HG02970 (cell line): ENCODE data around the gene DRAM2.
A peak's percentile ranks its signal among the peaks of the same experiment; 100 is the strongest.
"Not testable (repeated sequence)": the region's sequence is repeated elsewhere in the genome, so short reads cannot be mapped to it uniquely, and the experiment has no call there.

Experiments used
- ATAC-seq: cut with Tn5 transposase; IDR thresholded peaks from one replicate; pipeline ENCODE4 v1.9.1; 2021; ENCODE audit warnings: mild to moderate bottlenecking, moderate library complexity, moderate number of reproducible peaks; ENCODE audit not compliant: unreplicated experiment, low FRiP score

The DRAM2 gene

DNA sequence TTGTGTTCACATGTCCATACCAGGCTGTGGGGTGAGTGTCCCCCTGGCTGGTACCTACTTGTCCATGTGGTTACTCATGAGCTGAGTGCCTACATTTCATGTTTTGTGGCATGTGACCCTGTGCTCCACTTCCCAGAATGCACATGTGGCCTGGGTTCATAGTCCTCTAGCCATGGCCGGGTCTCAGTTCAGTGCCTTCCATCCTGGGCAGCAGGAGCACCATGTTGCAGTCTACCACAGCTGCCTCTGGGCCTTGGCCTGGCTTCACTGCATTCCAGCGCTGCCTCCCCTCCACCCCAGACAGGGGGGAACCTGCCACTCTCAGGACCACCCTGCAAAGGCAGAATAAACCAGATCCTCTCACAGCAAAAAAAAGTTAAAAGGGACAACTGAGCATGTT, 5.6 kb upstream of the DRAM2 start:
- no peak for ATAC-seq

DNA sequence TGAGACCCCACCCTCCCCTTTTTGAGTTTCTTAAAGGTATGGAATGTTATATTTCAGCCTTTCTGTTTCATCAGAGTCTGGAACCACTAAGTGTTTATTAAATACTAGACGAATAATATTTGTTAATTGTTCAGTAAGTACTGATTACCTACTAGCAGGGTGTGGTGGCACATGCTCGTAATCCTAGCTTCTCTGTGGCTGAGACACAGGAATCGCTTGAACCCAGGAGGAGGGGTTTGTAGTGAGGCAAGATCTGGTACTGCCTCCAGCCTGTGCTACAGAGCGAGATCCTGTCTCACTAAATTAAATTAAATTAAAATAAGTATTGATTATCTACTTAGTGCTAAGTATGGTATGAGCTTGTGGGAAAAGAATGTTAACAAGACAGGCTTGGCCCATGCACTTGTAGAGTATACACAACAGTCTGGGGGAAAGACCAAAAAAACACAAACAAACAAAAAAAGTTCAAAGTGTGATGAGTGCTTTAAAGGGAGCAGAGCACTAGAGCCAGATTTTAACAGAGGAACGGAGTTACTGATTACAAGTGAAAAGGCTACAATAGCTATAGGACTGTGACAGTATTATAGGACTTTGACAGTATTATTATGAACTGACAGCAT, 2.6 kb upstream of the DRAM2 start:
- no peak for ATAC-seq

DNA sequence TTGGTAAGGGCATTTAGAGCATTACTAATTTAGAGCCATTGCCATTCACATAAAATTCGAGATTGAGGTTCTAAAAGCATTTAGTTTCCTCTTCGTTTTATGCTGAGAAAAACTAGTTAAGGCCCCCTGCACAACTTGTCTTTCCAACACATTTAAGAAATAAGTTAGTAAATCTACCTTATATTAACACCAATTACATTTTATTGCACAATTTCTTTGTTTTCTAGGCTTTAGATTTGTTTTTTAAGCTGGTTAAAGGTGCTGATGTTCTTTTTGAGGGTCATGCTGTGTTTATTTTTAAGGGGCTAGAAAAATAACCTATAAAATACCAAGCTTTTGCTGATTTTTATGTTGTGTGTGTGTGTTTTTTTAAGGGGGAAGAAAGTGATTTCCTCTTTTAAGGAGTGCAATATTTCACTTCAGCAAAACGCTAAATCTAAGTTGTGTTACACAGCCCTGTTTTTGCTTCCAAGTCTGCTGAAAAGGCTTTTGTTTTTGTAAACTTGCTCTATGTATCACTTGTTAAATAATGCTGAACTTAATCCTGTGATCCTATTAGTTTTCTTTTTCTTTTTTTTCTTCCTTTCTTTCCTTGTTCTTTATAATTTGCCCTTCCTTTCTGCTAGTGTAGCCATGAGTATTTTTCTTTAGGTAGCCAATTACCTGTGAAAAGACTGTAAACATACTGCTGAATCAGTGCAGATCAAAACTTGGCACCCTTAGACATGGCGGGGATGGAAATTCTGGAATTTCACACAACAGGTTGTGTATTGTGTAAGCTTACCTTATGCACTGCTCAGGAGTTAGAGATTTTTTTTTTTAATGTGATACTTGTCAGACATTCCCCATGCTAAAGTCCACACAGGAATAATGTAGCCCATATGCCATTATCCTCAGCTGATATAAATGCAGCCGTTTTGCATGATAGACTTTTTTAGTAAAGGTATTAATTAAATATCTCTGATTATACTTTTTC, 1.6 kb upstream of the DRAM2 start:
- no peak for ATAC-seq

DNA sequence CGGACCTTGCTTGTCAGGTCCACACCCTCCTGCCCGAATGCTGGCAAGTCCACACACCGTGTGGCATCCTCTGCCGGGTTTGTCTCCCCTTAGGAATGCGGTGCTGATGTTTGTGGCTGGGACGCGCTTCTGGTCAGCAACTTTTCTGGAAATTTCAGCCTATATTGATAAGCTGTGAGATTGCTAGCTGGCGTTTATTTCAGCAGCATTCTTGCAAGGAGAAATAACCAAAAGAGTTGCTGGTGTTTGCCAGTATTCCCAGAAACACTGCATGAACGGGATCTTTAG, 731 bp upstream of the DRAM2 start:
- no peak for ATAC-seq

DNA sequence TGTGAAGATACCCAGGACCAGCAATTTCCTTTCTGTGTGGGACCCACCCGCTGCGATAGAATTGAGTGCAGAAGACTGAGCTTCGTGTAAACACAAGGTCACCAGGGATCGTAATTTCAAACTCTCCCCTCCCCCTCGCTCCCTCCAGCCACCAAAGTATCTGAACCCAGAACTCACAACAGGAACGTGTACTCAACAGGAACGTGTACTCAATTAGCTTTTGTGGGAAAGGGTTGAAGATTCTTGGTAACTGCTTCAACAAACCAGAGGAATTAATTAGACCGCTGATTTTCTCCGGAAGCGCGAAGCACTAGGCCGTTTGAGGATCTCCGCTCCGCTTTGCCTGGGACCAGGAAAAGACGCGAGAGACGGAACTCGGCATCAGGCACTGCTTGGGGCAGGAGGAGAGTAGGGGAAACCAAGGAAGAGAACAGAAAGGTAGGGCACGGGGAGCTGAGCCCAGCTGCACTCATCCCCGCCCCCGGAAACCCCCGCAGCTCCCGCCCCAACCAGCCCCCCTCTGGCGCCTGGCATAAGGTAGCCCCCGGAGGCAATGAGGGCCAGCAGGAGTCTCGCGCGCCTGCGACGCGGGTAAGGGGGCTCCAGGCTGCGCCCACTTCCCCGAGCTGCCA, 453 bp downstream of the DRAM2 start:
- ATAC-seq = peak; percentile 49

DNA sequence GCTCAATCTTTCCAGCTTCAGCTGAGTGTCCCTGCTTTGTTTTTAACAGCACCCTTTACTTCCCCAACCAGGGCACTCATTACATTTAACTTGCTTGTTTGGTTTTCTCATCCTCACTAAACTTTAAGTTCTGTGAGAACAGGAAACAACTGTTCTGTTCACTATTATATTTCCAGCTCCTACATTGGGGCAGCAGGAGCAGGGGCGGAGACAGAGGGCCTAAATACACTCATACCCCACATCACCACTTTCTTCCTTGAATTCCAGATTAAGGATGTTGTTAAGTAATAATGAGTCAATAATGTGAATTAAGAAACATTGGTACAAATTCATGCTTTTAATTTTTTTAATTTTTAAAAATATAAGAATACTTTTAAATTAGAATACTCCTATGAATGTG, 6.0 kb downstream of the DRAM2 start:
- no peak for ATAC-seq

DNA sequence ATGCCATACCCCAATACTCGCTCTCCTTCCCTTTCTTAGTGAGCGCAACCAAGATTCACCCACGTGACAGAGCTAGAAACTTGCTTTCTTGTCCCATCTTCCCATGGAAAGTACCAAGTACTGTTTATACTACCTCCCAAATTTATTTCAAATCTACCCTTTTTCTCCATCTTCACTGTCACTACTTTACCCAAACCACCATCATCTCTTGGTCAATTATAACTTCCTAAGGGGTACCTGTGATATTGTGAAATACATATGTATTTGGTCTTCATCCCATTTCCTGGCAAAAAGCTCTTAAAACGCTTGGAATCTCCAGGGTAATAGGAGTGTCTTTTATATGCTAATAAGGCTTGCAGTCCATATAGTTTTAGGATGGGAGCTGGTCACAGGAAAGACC, 8.2 kb downstream of the DRAM2 start:
- no peak for ATAC-seq

DNA sequence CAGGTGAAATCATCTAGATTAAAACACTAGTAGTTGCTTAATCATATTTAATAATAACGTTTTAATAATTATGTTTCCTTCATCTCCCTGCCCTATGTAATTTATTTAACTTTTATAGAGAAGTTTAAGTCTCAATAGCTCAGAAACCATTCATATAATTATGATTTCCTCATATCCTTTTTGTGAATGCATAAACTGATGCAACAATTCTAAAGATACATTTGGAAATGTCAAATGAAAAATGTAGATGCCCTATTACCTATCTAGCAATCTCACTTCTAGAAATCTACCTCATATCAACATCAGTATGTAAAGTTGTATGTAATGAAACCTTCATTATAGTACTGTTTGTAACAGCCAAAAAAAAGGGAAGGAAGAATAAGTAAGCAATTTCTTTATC, 10.5 kb downstream of the DRAM2 start:
- ATAC-seq = no peak

DNA sequence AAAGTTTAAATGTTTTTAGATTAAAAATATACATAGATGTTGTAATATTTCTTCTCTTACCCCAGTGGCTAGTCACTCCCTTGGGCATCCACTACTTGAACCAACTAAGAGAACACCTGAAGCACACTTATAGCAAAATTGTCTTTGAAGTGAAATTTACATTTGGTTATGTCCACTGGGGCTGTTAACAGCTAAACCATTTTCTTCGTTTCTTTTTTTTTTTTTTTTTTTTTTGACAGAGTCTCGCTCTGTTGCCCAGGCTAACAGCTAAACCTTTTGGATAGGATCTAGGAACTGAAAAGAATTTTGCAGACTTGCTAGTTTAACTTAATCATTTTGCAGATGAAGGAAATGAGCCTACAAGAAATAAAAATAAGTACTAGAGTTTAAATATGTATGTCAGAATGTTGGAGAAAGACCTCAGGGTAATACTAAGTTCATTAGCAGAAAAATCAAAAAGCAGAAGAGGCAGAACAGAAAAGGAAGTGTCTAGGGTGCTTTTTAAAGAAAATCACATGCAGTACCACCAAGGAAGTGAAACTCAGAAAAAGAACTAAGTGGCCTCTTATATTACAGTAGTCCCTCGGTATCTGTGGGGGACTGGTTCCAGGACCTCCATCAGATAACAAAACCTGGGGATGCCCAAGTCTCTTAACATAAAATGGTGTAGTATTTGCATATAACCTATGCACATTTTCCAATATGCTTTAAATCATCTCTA, 11.8 kb downstream of the DRAM2 start:
- peak; percentile 55 for ATAC-seq

DNA sequence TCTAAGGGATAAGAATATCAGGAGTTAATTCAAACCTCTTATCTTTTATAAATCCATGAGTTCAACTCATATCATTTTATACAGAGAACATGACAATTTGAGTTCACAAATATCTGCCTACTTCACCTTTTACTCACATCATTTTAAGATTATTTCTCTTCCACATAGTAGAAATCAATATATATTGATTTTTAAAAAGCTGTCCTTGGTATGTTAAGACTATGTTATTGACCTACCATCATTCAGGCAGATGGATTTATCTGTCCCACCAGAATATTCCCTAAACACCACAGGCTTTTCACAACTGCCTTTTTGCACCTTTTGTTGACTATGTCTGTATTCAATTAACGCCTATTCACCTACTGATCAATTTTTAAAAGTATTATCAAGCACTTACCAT, 13.5 kb downstream of the DRAM2 start:
- no peak for ATAC-seq

DNA sequence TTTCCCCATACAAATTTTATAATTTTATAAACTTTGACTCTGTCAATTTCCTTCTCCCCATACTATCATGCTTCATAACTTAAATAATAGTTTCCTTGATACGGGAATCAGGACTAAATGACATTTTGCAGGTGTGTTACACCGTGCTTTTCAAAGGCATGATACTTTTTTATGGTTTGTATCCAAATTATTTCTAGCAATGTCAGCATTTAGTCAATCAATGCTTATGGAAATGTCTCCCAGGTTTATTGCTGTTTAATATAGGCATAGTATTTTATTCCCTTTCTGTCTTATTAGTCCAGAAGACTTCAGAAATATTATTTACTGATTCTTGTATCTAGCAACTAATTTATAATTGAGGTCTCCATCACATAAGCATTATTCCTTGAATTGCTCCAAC, 23.4 kb downstream of the DRAM2 start:
- no peak for ATAC-seq

DNA sequence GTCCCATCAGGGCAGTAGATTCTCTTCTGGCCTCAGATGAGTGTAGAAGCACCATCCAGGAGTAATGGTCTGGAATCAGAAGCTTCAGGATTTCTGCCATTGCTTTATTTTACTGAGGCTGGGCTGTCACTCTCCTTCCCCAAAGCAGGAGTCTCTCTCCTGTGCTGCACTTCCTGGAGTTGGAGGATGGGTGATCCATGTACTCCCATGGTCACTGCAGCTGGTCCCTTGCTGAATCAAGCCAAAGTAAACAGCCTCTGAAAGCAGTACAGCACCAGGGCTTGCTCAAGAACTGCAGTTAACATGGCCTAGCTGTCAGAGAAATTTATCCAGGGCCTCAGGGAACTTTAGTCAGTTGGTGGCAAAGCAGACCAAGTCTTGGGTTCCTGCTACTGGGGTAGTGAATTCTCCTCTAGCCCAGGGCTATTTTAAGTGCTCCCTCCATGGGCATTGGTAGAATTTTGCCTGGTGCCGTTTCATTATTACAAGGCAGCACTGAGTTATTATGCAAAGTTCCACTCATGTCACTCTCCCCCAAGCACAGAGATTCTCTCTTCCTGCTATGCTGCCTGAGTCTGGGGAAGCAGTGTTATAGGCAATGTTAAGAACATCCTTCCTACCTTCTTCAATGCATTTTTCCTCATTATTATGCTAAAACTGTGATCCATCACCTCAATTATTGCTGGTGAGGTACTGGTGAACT, 29.5 kb downstream of the DRAM2 start:
- ATAC-seq = no peak

DNA sequence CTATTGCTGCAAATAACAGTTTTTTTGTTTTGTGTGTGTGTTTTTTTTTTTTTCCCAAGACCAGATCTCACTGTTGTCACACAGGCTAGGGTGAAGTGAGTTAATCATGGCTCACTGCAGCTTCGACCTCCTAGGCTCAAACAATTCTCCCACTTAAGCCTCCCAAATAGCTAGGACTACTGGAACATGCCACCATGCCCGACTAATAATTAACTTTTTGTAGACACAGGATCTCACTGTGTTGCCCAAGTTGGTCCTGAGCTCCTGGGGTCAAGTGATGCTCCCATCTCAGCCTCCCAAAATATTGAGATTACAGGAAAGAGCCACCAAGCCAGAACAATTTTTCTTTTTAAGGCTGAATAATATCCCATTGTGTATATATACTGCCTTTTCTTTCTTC, 34.9 kb downstream of the DRAM2 start:
- no peak for ATAC-seq

DNA sequence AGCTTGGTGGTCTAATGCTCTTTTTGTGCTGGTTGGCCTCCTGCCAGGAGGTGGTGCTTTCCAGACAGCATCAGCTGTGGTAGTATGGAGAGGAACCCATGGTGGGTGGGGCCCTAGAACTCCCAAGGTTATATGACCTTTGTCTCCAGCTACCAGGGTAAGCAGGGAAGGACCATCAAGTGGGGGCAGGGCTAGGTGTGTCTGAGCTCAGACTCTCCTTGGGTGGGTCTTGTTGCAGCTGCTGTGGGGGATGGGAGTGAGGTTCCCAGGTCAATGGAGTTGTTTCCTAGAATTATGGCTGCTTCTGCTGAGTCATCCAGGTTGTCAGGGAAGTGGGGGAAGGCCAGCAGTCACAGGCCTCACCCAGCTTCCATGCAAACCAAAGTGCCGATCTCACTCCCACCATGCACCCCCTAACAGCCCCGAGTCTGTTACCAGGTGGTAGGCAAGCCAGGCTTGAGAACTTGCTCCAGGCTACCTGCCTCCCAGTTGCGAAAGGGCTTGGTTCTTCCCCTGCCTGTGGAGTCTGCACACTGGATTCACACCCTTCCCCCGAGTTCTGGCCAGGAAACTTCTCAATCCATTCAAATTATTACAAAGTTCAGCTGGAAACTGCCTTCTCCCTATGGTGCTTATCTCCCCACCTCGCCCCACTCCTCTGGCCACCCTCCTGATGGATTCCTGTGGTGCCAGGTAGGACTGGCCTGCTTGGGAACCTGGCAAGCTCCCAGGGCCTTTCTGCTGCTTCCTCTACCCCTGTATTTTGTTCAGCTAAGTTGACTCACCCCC, 37.8 kb downstream of the DRAM2 start:
- ATAC-seq = no peak

DNA sequence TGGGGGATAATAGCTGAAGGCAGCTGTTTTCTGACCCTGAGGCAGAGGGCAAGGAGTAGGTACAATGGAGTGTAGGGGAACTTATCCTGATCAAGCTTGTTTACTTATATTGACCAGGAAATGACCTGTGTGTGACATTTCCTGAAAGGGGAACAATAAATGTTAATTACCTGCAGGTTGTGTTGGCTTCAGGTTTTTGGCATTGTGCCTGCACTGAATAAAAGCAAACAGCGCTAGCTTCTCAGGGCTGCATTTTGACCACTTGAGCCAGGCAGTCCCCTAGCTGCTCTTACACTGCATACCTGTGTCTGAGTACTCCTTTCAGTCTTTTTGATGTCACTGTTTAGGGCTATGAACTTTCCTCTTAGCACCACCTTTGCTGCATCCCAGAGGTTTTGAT, 40.6 kb downstream of the DRAM2 start:
- no peak for ATAC-seq

DNA sequence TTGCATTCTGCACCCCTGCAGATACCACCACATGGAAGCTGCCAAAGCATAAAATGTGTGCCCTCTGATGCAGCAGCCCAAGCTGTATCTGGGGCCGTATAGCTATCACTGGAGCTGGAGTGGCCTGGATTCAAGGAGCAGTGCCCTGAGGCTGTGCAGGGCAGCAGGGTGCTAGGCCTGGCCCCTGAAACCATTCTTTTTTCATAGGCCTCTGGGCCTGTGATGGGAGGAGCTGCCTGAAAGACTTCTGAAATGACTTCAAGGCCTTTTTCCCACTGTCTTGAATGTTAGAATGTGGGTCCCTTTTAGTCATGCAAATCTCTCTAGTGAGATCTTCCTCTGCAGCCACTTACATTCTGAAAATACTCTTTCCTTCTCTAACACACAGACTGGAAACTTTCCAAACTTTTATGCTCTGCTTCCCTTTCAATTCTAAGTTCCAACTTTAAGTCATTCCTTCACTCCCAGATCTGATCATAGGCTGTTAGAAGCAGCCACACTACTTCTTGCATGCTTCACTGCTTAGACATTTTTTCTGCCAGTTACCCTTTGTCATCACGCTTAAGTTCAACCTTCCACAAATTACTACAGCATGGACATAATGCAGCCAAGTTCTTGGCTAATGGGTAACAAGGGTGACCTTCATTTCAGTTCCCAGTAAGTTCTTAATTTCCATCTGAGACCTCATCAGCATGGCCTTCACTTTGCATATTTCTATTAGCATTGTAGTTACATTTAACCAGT, 42.4 kb downstream of the DRAM2 start:
- ATAC-seq = no peak

DNA sequence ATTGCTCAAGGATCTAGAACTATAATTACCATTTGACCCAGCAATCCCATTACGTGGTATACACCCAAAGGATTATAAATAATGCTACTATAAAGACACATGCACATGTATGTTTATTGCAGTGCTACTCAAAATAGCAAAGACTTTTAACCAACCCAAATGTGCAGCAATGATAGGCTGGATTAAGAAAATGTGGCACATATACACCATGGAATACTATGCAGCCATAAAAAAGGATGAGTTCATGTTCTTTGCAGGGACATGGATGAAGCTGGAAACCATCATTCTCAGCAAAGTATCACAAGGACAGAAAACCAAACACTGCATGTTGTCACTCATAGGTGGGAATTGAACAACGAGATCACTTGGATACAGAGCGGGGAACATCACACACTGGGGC, 44.5 kb downstream of the DRAM2 start:
- ATAC-seq = not testable (repeated sequence)

DNA sequence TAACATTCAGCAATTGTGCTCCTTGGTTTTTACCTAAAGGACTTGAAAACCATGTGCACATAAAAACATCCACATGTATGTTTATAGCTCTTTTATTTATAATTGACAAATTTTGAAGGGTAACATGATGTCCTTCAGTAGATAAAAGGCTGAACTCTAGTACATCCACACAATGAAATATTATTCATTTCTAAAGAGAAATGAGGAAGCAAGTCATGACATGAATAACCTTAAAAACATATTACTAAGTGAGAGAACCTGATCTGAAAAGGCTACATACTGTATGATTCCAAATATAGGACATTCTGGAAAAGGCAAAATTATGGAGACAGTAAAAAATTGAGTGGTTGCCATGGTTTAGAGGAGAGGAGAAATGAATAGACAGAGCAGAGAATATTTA, 50.3 kb downstream of the DRAM2 start:
- ATAC-seq = no peak

DNA sequence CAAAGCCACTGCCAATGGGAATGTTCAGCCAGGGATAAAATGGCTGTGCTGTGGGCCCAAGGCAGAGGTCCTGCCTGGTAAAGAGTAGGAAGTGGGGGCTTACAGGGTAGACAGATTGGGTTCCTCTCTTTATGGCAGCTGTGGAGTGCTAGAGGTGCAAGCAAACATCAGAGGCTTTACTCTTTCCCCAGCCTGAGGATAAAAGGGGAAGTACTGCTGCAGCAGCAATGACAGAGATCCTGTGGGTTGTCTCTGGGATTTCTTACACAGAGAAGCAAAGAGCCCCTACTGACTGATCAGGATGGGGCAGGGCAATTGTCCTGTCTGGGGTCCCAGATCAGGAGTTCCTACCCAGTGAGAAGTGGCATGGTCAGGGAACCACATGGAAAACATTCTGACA, 54.2 kb downstream of the DRAM2 start:
- ATAC-seq = no peak
